Upper lobe of right lung (tissue), 1 donor: ENCODE measurements around the gene SH3GLB1. TPM values are rescaled to one million over a fixed set of nuclear protein-coding genes. Genes with fewer than 3 reads are reported as not detected.
"Not testable (repeated sequence)": the region's sequence is repeated elsewhere in the genome, so short reads cannot be mapped to it uniquely, and the experiment has no call there.

ENCODE experiments used
- ATAC-seq: fragments of 200-7000 bp; cut with Tn5 transposase; one replicate; pipeline ENCODE4 v1.9.1; 2020; ENCODE audit warnings: mild to moderate bottlenecking, moderate library complexity
- DNase-seq: peaks from one replicate; pipeline ENCODE4 v3.0.0-alpha.2; 2020
- H3K27ac ChIP-seq: fragments of 200-600 bp; one replicate; pipeline ENCODE4 v1.8.0; 2022
- H3K27me3 ChIP-seq: fragments of 200-600 bp; one replicate; pipeline ENCODE4 v1.8.0; 2022; ENCODE audit warnings: mild to moderate bottlenecking
- H3K36me3 ChIP-seq: fragments of 200-600 bp; one replicate; pipeline ENCODE4 v1.8.0; 2022
- H3K4me1 ChIP-seq: fragments of 200-600 bp; one replicate; pipeline ENCODE4 v1.8.0; 2022
- H3K4me3 ChIP-seq: fragments of 200-600 bp; one replicate; pipeline ENCODE4 v1.8.0; 2022; ENCODE audit warnings: mild to moderate bottlenecking
- H3K9me3 ChIP-seq: fragments of 200-600 bp; one replicate; pipeline ENCODE4 v1.8.0; 2022
- intact Hi-C: fragments of 100-400 bp; cut with DNase I; formaldehyde crosslinking; loops from one replicate; pipeline ENCODE4 v1.11.0; 2022
- long read RNA-seq: library from polyadenylated mRNA; unstranded; transcript quantifications from one replicate; pipeline ENCODE4 v2.0.0, GENCODE V29; 2021
- total RNA-seq: library from RNA; stranded (reverse); fragmentation: NEBNext Ultra II Directional; extraction: Animal tissue kit (Norgen Biotek cat#: 25700); gene quantifications from one replicate; pipeline ENCODE4 v1.2.1, GENCODE V29; 2021
- TF ChIP-seq, protein P1 (sequence below): fragments of 200-600 bp; IDR thresholded peaks from one replicate; pipeline ENCODE4 v1.8.0; 2022; ENCODE audit warnings: antibody characterized with exemption
- donor health status: DM: no; HTN: yes; CAD: no; lungs with severe emphysema.

The SH3GLB1 gene
- 105 TPM for total RNA-seq
- long read RNA-seq, full-length matches to known transcripts: 122 of 144 reads
- long read RNA-seq, partial matches to known transcripts: 6 of 144 reads
- long read RNA-seq, other reads (novel, unspliced or antisense): 16 of 144 reads

GRCh38 chr1:86704458-86704971, at the start of gene SH3GLB1:
Gene SH3GLB1 (plus strand): TSS chr1:86704576. CDS start chr1:86704900, 324 bp downstream.
- Histone ChIP-seq H3K4me1 (peaks cover 45% of the 10 kb centered on the region), H3K4me3 (peak within 1 kb of the TSS; percentile 81), H3K36me3 (no peaks in the 10 kb centered on the region), H3K9me3 (no peaks in the 10 kb centered on the region), H3K27ac (peak within 1 kb of the TSS; percentile 99), H3K27me3 (no peaks in the 10 kb centered on the region)
- intact Hi-C loops: no loop called here
- peak; percentile 95 for DNase-seq
- peak; percentile 94 for ATAC-seq
- TF ChIP-seq, protein P1, sequence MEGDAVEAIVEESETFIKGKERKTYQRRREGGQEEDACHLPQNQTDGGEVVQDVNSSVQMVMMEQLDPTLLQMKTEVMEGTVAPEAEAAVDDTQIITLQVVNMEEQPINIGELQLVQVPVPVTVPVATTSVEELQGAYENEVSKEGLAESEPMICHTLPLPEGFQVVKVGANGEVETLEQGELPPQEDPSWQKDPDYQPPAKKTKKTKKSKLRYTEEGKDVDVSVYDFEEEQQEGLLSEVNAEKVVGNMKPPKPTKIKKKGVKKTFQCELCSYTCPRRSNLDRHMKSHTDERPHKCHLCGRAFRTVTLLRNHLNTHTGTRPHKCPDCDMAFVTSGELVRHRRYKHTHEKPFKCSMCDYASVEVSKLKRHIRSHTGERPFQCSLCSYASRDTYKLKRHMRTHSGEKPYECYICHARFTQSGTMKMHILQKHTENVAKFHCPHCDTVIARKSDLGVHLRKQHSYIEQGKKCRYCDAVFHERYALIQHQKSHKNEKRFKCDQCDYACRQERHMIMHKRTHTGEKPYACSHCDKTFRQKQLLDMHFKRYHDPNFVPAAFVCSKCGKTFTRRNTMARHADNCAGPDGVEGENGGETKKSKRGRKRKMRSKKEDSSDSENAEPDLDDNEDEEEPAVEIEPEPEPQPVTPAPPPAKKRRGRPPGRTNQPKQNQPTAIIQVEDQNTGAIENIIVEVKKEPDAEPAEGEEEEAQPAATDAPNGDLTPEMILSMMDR: peak; percentile 92

GRCh38 chr1:86658381-86658780, 46.0 kb upstream of the SH3GLB1 start:
- intact Hi-C loops, H3K9me3 ChIP-seq, DNase-seq, H3K4me1 ChIP-seq, H3K36me3 ChIP-seq, H3K27ac ChIP-seq, H3K4me3 ChIP-seq, ATAC-seq, H3K27me3 ChIP-seq: not testable (repeated sequence)

GRCh38 chr1:86666368-86666767, 38.0 kb upstream of the SH3GLB1 start:
- H3K27me3 ChIP-seq: no peaks in the 10 kb centered on the region
- no peak for ATAC-seq
- no peaks in the 10 kb centered on the region for H3K9me3 ChIP-seq
- no peak overlapping the region for H3K27ac ChIP-seq
- H3K36me3 ChIP-seq: no peaks in the 10 kb centered on the region
- H3K4me3 ChIP-seq: no peak overlapping the region
- intact Hi-C loops: no loop called here
- no peaks in the 10 kb centered on the region for H3K4me1 ChIP-seq
- TF ChIP-seq, protein P1: no peak
- DNase-seq: no peak

DNA sequence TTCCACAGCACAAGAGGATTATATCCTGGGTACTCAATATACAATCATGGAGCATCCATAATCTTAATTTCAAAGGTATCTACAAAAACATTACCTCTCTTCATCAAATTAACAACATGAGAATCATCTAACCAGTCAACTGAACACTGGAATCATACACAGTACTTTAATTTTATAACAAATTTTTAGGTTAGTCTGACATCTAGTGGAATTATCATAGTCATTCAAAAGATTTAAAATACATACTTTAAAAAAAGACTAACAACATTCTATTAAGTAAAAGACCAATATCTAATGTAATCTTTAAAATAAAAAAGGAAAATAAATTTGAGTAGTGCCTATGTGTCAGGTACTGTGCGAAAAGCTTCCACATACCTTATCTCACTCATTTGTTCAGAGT, 16.8 kb upstream of the SH3GLB1 start:
- Histone ChIP-seq H3K9me3 (no peaks in the 10 kb centered on the region), H3K27ac (no peak overlapping the region), H3K36me3 (no peaks in the 10 kb centered on the region), H3K27me3 (no peaks in the 10 kb centered on the region), H3K4me1 (no peaks in the 10 kb centered on the region), H3K4me3 (no peak overlapping the region)
- ATAC-seq: no peak
- DNase-seq: no peak
- TF ChIP-seq, protein P1: peak; percentile 27
- intact Hi-C loops: no loop called here

- DNase-seq (no peak), ATAC-seq (no peak)
- intact Hi-C loops: no loop called here
- H3K9me3 ChIP-seq: no peaks in the 10 kb centered on the region
- no peaks in the 10 kb centered on the region for H3K4me1 ChIP-seq
- TF ChIP-seq, protein P1: no peak
- H3K27me3 ChIP-seq: no peaks in the 10 kb centered on the region
- H3K27ac ChIP-seq: no peak overlapping the region
- no peaks in the 10 kb centered on the region for H3K36me3 ChIP-seq
- H3K4me3 ChIP-seq: no peak overlapping the region
These were observed 11.7 kb upstream of the SH3GLB1 start for GRCh38 chr1:86692641-86693040.

DNA sequence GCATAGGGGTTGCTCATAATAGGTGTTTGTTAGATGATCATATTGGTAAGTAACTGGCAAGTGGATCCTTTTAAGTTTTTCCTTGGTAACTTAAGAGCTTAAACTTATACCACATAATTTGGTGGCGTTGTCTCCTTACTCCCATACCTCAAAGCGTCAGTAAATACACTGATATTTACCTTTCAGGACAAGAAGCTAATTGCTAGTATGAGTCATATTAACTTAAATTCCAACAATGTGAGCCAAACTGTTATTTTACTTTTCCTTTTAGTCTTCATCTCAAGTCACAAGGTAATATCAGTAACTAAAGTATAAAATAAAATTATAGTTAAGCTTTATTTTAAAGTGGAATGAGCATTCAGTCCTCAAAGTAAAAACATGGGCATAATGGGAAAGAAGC, 9.0 kb upstream of the SH3GLB1 start:
- H3K9me3 ChIP-seq: no peaks in the 10 kb centered on the region
- H3K4me3 ChIP-seq: no peak overlapping the region
- H3K27me3 ChIP-seq: no peaks in the 10 kb centered on the region
- no peak for DNase-seq
- H3K4me1 ChIP-seq: no peaks in the 10 kb centered on the region
- no peak for ATAC-seq
- no peak overlapping the region for H3K27ac ChIP-seq
- intact Hi-C loops: no loop called here
- TF ChIP-seq, protein P1: no peak
- H3K36me3 ChIP-seq: no peaks in the 10 kb centered on the region
